ENCODE measurements around the gene SLC30A3. TPM values are rescaled to one million over a fixed set of nuclear protein-coding genes. Genes with fewer than 3 reads are reported as not detected.

SLC30A3 gene
- total RNA-seq, 1 donor from 2014 or later: 9.4 TPM

DNA sequence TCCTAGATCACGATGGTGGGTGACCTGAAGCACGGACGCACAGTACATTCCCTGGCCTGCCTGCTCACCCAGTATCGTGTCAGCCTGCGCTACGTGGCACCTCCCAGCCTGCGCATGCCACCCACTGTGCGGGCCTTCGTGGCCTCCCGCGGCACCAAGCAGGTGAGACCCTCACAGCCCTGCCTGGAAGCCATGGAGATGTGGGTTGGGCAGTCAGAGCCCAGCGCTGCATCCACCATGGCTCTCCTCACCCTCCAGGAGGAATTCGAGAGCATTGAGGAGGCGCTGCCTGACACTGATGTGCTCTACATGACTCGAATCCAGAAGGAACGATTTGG, 20.3 kb downstream of the SLC30A3 start:
- intact Hi-C loops (cut with micrococcal nuclease): no loop called here
- no peak for ATAC-seq

DNA sequence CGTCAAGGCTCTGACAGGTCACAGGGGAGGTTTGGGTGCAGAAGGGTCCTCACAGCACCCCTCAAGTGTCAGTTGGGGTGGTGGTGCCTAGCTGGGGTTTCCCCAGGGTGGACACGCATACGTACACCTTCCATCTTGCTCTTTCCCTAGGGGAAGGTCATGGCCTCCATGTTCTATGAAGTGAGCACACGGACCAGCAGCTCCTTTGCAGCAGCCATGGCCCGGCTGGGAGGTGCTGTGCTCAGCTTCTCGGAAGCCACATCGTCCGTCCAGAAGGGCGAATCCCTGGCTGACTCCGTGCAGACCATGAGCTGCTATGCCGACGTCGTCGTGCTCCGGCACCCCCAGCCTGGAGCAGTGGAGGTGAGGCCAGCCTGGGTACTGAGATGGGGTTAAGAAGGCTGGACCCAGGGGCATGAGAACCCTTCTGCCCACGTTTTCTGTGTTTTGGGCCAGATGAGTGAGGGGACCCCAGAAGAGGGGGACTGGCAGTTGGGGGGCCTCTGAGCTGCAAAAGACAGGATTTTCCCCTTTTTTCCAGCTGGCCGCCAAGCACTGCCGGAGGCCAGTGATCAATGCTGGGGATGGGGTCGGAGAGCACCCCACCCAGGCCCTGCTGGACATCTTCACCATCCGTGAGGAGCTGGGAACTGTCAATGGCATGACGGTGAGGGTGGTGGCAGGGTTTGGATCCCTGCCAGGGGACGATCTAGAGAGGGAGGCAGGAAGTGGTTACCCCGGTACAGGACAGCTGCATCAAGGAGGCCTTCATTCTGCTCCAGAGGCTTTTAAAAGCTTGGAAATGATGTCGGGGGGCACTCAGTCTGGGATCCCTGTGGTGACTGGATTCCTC, 20.9 kb downstream of the SLC30A3 start:
- no peak for DNase-seq
- no peak for ATAC-seq
- intact Hi-C loops (cut with micrococcal nuclease): no loop called here

More for the DNA sequence above, 20.3 kb downstream of the SLC30A3 start:
- no peak for DNase-seq

DNA sequence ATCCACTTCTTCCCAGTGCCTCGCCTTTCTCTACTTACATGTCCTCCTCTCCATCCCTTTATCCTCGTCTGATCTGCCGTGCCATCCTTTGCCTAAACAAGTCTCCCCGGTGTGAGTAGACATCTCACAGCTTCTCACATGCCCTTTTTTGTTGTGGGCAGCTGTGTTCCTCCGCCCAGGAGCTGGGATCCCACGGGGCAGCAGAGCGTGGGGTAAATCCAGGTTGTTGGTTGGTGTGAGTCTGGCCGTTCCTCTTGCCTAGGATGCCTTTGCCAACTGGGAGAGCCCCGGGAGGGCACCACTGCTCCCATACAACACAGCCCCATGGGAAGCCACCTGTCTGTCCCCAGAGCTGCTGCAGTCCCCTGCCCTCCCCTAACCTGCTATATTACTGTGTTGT, 22.4 kb downstream of the SLC30A3 start:
- DNase-seq: no peak
- ATAC-seq: no peak
- intact Hi-C loops (cut with micrococcal nuclease): no loop called here

DNA sequence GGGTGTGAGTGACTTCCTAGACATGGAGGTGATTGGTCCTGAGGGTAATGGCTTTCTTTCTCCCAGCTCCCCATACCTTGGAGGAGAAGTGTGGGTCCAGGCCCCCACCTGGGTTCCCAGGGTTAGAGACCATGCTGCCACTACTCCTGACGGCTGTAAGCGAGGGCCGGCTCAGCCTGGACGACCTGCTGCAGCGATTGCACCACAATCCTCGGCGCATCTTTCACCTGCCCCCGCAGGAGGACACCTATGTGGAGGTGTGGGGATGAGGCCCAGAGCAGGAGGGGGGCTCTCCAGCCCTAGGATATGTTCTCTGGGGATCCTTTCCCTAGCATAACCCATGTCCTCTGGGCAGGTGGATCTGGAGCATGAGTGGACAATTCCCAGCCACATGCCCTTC, 23.9 kb downstream of the SLC30A3 start:
- ATAC-seq: no peak
- no peak for DNase-seq
- intact Hi-C loops (cut with micrococcal nuclease): no loop called here

DNA sequence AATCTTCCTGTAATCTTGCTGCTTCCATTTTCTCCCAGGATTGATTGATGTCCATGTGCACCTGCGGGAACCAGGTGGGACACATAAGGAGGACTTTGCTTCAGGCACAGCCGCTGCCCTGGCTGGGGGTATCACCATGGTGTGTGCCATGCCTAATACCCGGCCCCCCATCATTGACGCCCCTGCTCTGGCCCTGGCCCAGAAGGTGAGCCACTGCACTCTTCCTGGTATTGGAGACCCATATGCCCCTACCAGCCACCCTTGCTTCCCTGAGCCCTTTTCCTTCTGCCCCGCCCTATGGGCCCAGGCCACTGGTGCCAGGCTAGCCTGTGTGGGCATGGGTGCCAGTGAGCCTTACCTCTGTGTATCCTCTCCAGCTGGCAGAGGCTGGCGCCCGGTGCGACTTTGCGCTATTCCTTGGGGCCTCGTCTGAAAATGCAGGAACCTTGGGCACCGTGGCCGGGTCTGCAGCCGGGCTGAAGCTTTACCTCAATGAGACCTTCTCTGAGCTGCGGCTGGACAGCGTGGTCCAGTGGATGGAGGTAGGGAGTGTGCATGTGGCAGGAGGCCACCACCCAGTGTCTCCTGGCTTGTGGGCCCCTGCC, 25.4 kb downstream of the SLC30A3 start:
- ATAC-seq (no peak), DNase-seq (no peak)
- intact Hi-C loops (cut with micrococcal nuclease): no loop called here

DNA sequence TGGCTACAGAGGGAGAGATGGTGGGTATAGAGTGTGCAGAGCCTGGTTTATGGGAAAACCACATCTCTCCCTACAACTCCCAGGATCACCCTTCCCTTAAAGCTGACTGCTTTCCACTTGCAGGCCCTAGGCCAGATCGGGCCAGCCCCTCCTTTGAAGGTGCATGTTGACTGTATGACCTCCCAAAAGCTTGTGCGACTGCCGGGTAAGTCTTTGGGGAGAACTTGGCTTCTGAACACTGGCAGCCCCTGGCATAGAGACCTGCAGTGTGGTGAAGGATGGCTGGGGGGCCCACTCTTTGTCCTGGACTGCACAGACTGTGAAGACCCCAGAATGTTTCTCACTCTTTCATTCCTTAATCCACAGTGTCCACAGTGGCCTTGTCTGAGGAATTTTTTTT, 26.2 kb downstream of the SLC30A3 start:
- ATAC-seq: no peak
- intact Hi-C loops (cut with micrococcal nuclease): no loop called here
- no peak for DNase-seq

DNA sequence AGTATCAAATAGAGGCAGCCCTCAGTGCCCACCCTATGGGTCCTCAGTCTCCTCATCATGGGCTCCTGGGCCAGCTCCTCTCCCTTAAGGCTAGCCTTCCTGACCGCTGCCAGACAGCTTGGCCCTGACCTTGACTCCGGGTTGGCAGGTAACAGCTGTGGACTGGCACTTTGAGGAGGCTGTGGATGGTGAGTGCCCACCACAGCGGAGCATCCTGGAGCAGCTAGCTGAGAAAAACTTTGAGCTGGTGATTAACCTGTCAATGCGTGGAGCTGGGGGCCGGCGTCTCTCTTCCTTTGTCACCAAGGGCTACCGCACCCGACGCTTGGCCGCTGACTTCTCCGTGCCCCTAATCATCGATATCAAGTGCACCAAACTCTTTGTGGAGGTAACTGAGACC, 26.7 kb downstream of the SLC30A3 start:
- ATAC-seq (no peak), DNase-seq (no peak)
- intact Hi-C loops (cut with micrococcal nuclease): no loop called here

DNA sequence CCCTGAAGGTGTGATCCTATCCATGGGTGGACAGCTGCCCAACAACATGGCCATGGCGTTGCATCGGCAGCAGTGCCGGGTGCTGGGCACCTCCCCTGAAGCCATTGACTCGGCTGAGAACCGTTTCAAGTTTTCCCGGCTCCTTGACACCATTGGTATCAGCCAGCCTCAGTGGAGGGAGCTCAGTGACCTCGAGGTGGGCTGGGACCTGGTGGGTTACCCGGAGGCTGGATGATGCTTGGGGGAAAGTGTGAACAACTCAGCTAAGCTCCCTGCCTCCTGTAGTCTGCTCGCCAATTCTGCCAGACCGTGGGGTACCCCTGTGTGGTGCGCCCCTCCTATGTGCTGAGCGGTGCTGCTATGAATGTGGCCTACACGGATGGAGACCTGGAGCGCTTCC, 29.5 kb downstream of the SLC30A3 start:
- DNase-seq: no peak
- intact Hi-C loops (cut with micrococcal nuclease): no loop called here
- ATAC-seq: no peak

DNA sequence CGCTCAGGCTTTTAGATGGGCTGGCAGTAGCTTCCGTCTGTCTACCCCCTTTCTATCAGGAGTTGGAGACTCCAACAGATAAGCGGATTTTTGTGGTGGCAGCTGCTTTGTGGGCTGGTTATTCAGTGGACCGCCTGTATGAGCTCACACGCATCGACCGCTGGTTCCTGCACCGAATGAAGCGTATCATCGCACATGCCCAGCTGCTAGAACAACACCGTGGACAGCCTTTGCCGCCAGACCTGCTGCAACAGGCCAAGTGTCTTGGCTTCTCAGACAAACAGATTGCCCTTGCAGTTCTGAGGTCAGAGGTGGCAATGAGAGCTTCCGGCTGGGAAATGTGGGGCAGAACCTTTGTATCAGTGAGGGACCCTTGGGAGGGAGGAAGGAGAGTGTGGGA, 30.9 kb downstream of the SLC30A3 start:
- DNase-seq: no peak
- no peak for ATAC-seq
- intact Hi-C loops (cut with micrococcal nuclease): no loop called here

DNA sequence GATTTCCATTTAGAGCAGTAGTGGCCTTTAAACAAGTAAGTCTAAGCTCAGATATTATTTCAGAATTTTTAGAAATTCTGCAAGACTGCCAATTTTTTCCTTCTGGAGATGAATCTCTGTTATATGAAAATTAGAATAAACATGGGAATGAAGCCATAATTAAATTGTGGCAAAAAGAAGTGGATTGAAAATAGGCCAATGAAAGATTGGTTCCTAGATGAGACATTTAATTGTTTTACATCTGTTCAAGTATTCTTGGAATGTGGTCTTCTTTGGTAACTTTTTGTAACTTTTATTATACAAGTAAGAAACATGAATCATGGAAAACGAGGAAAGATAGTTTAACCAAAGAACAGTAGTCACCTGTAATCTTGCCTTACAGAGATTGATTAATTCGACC, 35.3 kb downstream of the SLC30A3 start:
- intact Hi-C loops (cut with micrococcal nuclease): no loop called here

DNA sequence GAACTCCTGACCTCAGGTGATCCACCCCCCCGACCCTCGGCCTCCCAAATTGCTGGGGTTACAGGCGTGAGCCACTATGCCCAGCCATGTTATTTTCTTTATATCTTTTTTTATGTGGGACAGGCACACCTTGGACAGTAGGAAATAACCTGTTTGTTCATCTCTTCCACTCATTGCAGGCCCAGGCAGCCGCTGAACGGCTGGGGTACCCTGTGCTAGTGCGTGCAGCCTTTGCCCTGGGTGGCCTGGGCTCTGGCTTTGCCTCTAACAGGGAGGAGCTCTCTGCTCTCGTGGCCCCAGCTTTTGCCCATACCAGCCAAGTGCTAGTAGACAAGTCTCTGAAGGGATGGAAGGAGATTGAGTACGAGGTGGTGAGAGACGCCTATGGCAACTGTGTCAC, 37.3 kb downstream of the SLC30A3 start:
- DNase-seq: no peak
- ATAC-seq: no peak
- intact Hi-C loops (cut with micrococcal nuclease): no loop called here

More for the DNA sequence above, 35.3 kb downstream of the SLC30A3 start:
- no peak for ATAC-seq
- DNase-seq: no peak

DNA sequence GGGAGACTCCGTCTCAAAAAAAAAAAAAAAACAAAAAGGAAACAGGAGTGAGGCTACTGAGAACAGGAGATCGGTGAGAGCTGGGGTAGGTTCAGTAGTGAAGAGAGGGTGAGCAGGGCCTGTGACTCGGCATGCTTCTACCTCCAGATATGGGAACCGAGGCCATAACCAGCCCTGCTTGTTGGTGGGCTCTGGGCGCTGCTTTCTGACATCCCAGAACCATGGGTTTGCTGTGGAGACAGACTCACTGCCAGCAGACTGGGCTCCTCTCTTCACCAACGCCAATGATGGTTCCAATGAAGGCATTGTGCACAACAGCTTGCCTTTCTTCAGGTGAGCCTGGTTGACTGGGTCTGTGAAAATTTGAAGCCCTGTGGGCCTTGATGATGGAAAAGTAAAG, 39.4 kb downstream of the SLC30A3 start:
- DNase-seq (no peak), ATAC-seq (no peak)
- intact Hi-C loops (cut with micrococcal nuclease): no loop called here

DNA sequence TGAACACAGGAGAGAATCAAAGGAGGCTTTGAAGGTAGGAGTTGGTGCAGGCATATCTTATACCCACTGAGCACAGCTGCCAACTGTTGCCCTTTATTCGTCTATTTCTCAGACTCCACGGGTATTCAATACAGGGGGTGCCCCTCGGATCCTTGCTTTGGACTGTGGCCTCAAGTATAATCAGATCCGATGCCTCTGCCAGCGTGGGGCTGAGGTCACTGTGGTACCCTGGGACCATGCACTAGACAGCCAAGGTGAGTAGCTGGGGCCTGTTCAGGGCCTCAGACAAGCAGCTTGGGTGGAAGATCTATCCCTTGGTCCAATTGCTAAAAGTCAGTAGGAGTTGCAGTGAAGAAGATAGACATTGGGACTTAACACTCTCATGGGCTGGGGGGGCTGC, 40.4 kb downstream of the SLC30A3 start:
- intact Hi-C loops (cut with micrococcal nuclease): no loop called here
- DNase-seq: no peak
- no peak for ATAC-seq

DNA sequence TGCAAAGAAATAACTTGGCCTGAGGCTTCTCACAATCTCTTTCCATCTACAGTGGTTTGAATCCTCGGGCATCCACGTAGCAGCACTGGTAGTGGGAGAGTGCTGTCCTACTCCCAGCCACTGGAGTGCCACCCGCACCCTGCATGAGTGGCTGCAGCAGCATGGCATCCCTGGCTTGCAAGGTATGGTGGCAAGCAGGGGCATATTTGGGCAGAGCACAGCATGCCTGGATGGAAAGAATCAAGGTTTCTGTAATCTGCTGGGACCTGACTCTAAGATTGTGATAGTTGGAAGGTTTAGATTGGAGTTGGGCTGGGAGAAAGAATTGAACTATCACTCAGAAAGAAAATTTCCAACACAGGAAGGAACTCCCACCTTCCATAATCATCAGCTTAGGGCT, 41.7 kb downstream of the SLC30A3 start:
- ATAC-seq (no peak), DNase-seq (no peak)
- intact Hi-C loops (cut with micrococcal nuclease): no loop called here

DNA sequence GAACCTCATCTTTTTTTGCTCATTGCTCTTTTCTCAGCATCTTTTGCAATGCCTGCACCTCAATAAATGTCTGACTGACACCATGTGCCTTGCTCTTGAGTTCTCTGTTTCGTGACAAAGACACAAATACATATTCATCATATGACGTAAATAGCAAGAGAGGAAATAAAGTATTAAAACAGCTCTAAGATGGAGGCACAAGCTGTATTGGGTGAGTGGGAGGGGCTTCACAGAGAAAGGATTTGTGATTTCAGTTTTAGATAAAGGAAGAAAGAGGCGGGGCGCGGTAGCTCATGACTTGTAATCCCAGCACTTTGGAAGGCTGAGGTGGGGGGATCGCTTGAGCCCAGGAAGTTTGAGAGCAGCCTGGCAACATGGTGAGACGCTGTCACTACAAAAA, 42.8 kb downstream of the SLC30A3 start:
- DNase-seq (no peak), ATAC-seq (no peak)
- intact Hi-C loops (cut with micrococcal nuclease): no loop called here

DNA sequence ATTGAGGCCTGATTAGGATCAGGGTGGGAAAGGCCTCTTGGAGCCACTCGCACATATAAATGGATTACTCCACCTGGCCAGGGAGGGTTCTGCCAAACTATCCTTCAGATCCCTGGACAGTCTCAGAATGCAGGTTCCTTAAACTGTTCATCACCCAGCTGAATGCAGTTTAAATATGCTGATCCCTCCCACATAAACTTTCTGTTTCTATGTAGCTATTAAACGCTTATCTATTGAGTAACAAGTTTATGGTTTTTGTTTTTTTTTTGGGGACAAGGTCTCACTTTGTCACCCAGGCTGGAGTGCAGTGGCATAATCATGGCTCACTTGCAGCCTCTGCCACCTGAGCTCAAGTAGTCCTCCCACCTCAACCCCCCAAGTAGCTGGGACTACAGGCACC, 43.8 kb downstream of the SLC30A3 start:
- intact Hi-C loops (cut with micrococcal nuclease): no loop called here
- DNase-seq: no peak
- no peak for ATAC-seq

DNA sequence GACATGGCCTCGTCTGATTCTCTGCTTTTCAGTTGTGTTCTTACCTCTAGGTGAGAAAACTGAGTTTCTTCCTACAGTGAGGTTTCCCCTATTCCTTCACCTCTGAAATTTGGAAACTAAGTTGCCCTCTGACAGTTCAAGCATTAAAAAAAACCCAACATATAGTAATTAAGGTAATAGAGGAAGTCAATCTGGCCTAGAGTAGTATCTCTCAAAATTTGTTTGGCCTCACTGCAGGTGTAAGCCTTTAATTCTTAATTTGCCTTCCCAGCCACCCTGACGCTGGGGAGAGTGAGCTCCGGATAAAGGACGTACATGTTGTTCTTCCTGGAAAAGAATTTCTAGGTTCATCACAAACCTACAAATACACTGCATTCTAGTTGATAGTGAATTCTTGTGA, 44.2 kb downstream of the SLC30A3 start:
- DNase-seq: no peak
- intact Hi-C loops (cut with micrococcal nuclease): no loop called here
- no peak for ATAC-seq

DNA sequence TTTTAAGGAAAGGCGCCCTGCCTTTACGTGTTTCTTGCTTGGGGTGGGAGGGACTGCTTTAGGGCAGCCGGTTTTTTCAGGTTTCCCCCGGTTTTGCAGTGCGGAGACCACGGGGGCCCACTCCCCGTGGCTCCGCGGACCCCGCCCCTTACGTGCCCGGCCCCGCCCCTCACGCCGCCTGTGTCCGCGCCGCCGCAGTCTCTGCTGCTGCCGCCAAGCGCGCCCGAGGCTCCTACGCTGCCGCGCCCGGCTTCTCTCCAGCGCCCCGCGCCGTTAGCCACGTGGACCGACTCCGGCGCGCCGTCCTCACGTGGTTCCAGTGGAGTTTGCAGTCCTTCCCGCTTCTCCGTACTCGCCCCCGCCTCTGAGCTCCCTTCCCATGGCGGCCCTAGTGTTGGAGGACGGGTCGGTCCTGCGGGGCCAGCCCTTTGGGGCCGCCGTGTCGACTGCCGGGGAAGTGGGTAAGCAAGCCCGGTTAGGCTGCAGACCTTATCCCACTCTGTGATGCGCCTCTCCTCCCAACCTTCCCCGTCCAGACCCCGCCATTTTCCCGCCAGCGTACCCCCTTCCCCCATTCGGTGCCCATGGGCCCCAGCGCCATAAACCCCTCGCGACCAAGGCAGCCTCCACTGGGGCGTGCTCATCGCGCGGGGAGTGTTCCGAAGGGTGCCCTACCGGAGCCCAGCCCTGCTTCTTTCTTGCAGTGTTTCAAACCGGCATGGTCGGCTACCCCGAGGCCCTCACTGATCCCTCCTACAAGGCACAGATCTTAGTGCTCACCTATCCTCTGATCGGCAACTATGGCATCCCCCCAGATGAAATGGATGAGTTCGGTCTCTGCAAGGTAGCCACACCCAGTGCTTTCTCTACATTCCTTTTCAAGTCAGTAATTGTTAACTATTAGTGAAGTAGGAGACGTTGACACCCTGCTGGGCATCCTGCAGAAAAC, 45.4 kb downstream of the SLC30A3 start, which contains the start of gene CAD:
TSS of gene CAD (plus strand) at position 197 of the 949 bp plus-strand sequence. CDS start at position 380, 183 bp downstream.
- peak; percentile 93 for ATAC-seq
- DNase-seq: peak; percentile 93
- intact Hi-C loops (cut with micrococcal nuclease): no loop called here

DNA sequence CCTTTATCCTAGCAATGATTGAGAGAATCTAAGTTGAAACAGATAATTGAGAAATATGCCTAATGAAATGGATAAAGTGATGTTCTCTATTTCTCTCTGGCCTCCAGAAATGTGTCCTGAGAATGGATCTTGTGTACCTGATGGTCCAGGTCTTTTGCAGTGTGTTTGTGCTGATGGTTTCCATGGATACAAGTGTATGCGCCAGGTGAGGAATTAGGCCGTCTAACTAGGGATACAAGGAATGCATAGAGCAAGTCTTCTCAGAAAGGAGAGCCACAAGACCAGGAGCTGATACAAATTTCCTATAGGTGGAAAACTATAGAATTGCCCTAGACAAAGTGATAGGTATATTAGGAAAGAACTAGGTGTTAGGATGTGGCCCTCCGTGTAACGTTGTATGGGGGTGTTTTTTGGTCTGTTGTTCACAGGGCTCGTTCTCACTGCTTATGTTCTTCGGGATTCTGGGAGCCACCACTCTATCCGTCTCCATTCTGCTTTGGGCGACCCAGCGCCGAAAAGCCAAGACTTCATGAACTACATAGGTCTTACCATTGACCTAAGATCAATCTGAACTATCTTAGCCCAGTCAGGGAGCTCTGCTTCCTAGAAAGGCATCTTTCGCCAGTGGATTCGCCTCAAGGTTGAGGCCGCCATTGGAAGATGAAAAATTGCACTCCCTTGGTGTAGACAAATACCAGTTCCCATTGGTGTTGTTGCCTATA, 46.3 kb downstream of the SLC30A3 start:
- intact Hi-C loops (cut with micrococcal nuclease): no loop called here
- ATAC-seq (no peak), DNase-seq (no peak)

Measured in left ventricle myocardium superior (tissue), 1 donor.